Activated naive CD4-positive, alpha-beta T cell treated with anti-CD3 and anti-CD28 coated beads, Interleukin-2, amount 50 U/mL, for 16 hours (primary cell): Measurements from ENCODE around the gene HOXA11.

Experiments
- DNase-seq: peaks from one replicate; pipeline ENCODE4 v3.0.0-alpha.2; 2020

Gene HOXA11

GRCh38 chr7:27157702-27158431 lies 27.2 kb downstream of the HOXA11 start:
- DNase-seq: no peak

- DNase-seq: no peak
Measured at GRCh38 chr7:27156916-27157701, 27.9 kb downstream of the HOXA11 start.

- no peak for DNase-seq
Measured at GRCh38 chr7:27156508-27156898, 28.5 kb downstream of the HOXA11 start, which contains the start of gene HOXA7. Gene HOXA7 (minus strand): TSS chr7:27156675. CDS start chr7:27156545, 130 bp downstream.

GRCh38 chr7:27155816-27156507 lies 29.1 kb downstream of the HOXA11 start:
- no peak for DNase-seq

GRCh38 chr7:27154901-27155815 lies 29.9 kb downstream of the HOXA11 start:
- DNase-seq: peak; percentile 57

GRCh38 chr7:27154369-27154768 lies 30.7 kb downstream of the HOXA11 start:
- DNase-seq: no peak

GRCh38 chr7:27153526-27153925 lies 31.5 kb downstream of the HOXA11 start:
- DNase-seq: no peak

- peak; percentile 9 for DNase-seq
Measured at GRCh38 chr7:27152816-27153442, 32.1 kb downstream of the HOXA11 start.

GRCh38 chr7:27151931-27152815 lies 32.9 kb downstream of the HOXA11 start, which contains the start of gene HOXA3:
Gene HOXA3 (minus strand): TSS chr7:27152583. CDS start chr7:27110640, 41,943 bp downstream.
- peak; percentile 15 for DNase-seq

GRCh38 chr7:27151341-27151930 lies 33.6 kb downstream of the HOXA11 start:
- DNase-seq: peak; percentile 11

- peak; percentile 71 for DNase-seq
Measured at GRCh38 chr7:27150568-27151340, 34.3 kb downstream of the HOXA11 start.

GRCh38 chr7:27149842-27150567 lies 35.0 kb downstream of the HOXA11 start:
- DNase-seq: no peak

GRCh38 chr7:27148756-27149641 lies 36.0 kb downstream of the HOXA11 start:
- no peak for DNase-seq

GRCh38 chr7:27148031-27148755 lies 36.8 kb downstream of the HOXA11 start:
- no peak for DNase-seq

GRCh38 chr7:27147199-27148030 lies 37.6 kb downstream of the HOXA11 start, which contains the start of gene HOXA6:
Gene HOXA6 (minus strand): TSS chr7:27147774. CDS start chr7:27147749, 25 bp downstream.
- DNase-seq: peak; percentile 11
